ENCODE measurements around the gene SEPHS1. TPM values are rescaled to one million over a fixed set of nuclear protein-coding genes. Genes with fewer than 3 reads are reported as not detected.
"Not testable (repeated sequence)": the region's sequence is repeated elsewhere in the genome, so short reads cannot be mapped to it uniquely, and the experiment has no call there.

SEPHS1 gene
- polyA plus RNA-seq, 1 donor from 2014 or later = 7.9 TPM

- Mint-ChIP-seq H3K4me1 (peaks cover 5 to 12% (median 7%) of the 10 kb centered on the region in 3 donors), H3K4me3 (no peak overlapping the region), H3K27me3 (no peaks in the 10 kb centered on the region), H3K27ac (no peak overlapping the region), H3K36me3 (peaks cover 21% of the 10 kb centered on the region), H3K9me3 (no peaks in the 10 kb centered on the region)
Observed at GRCh38 chr10:13296476-13296875, 51.6 kb downstream of the SEPHS1 start.

GRCh38 chr10:13294784-13295183 is 53.3 kb downstream of the SEPHS1 start:
- peak overlapping the region in 1 of 4 donors; percentile 8 for H3K4me3 Mint-ChIP-seq
- H3K27ac Mint-ChIP-seq = peak overlapping the region in 1 of 3 donors; percentile 39
- peaks cover 3 to 5% (median 5%) of the 10 kb centered on the region in 3 donors for H3K4me1 Mint-ChIP-seq
- H3K36me3 Mint-ChIP-seq = peaks cover 26% of the 10 kb centered on the region
- H3K27me3 Mint-ChIP-seq = no peaks in the 10 kb centered on the region
- no peaks in the 10 kb centered on the region for H3K9me3 Mint-ChIP-seq

DNA sequence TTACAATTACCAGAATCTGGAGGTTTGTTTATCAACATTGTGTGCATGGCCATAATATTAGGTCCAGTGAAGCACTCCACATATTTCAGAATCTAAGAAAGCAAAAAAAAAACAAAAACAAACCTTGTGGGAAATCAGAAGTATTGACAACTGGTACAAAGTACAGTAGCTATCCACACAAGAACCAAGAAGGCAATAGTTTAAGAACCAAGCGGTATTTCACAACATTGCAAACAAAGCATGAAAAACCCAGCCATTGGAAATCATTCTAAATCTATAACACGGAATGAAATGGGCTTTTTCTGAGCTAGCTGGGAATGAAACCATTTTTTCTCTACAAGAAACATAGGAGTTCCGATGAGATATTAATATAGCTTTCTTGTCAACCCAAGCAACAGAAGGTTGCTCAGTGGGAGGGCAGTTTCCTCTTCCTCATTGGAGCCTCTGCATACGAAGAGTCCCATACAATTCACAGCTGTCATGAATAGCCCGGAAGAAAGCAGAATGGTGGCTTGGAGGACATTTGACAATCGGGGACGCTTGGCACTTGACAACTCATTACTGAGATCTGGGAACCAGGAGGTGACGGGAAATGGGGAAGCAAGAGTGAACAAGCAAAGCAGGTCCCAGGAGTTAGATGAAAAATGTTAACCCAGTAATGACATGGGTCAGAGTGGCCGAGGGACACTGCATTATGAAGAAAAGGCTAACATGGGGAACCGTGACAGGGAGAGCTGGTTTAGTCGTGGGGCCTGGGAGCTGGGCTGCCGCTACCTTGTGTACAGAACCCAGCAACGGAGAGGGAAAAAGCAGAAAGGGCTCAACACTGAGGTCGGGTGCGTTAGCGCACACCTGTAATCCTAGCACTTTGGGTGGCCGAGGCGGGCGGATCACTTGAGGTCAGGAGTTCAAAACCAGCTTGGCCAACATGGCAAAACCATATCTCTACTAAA is 56.0 kb downstream of the SEPHS1 start:
- Mint-ChIP-seq H3K4me3 (peak overlapping the region in 1 of 4 donors; percentile 35), H3K9me3 (no peaks in the 10 kb centered on the region), H3K4me1 (peaks cover 8 to 17% (median 12%) of the 10 kb centered on the region in 3 donors), H3K27me3 (no peaks in the 10 kb centered on the region), H3K36me3 (peaks cover 27% of the 10 kb centered on the region), H3K27ac (no peak overlapping the region)

DNA sequence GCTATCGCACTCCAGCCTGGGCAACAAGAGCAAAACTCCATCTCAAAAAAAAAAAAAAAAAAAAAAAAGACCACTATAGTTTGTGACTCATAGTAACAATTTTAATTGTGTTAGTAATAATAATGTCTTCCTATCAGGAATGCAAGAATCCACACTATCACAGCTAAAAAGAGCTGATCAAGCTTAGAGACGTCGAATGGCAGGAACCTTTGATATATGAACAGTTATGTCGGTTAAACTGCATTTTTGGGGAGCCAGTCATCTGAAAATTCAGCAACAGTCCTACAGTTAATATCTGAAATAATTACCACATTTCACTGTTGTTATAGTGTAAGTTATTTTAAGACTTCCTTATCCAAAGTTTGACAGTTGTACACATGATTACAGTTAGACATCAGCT is 57.0 kb downstream of the SEPHS1 start:
- H3K27ac Mint-ChIP-seq = no peak overlapping the region
- no peak overlapping the region for H3K4me3 Mint-ChIP-seq
- H3K36me3 Mint-ChIP-seq = peaks cover 27% of the 10 kb centered on the region
- H3K9me3 Mint-ChIP-seq = no peaks in the 10 kb centered on the region
- H3K4me1 Mint-ChIP-seq = peaks cover 8 to 17% (median 12%) of the 10 kb centered on the region in 3 donors
- no peaks in the 10 kb centered on the region for H3K27me3 Mint-ChIP-seq

DNA sequence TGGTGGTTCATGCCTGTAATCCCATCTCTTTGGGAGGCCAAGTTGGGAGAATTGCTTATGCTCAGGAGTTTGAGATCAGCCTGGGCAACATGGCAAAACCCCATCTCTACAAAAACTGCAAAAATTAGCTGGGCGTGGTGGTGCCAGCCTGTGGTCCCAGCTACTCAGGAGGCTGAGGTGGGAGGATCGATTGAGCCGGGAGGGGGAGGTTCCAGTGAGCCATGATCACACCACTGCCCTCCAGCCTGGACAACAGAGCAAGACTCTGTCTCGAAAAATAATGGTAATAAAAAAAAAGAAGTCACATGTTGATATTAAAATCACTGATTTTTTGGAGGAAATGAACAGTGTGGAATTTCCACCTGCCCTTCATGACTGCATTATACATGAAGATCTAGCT is 64.0 kb downstream of the SEPHS1 start:
- peaks cover 8 to 16% (median 12%) of the 10 kb centered on the region in 3 donors for H3K4me1 Mint-ChIP-seq
- H3K36me3 Mint-ChIP-seq = peaks cover 13% of the 10 kb centered on the region
- H3K4me3 Mint-ChIP-seq = no peak overlapping the region
- H3K9me3 Mint-ChIP-seq = no peaks in the 10 kb centered on the region
- no peaks in the 10 kb centered on the region for H3K27me3 Mint-ChIP-seq
- H3K27ac Mint-ChIP-seq = no peak overlapping the region

DNA sequence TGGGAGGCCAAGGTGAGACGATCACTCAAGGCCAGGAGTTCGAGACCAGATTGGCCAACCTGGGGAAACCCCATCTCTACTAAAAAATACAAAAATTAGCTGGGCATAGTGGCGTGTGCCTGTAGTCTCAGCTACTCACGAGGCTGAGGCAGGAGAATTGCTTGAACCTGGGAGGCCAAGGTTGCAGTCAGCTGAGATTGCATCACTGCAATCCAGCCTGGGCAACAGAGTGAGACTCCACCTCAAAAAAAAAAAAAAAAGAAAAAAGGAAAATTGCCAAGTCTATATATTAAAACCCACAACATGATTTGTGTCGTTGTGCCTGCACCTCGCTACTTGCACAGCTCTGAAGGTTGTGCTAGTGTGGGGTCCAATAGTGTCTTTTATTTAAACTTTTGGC is 65.7 kb downstream of the SEPHS1 start:
- H3K27ac Mint-ChIP-seq = peak overlapping the region in 1 of 3 donors; percentile 43

GRCh38 chr10:13276749-13277365 is 71.2 kb downstream of the SEPHS1 start:
- H3K27ac Mint-ChIP-seq = no peak overlapping the region
- no peak overlapping the region for H3K4me3 Mint-ChIP-seq

More for the DNA sequence above, 65.7 kb downstream of the SEPHS1 start:
- not testable (repeated sequence) for H3K4me3 Mint-ChIP-seq, H3K9me3 Mint-ChIP-seq, H3K27me3 Mint-ChIP-seq, H3K4me1 Mint-ChIP-seq
- H3K36me3 Mint-ChIP-seq = peaks cover 11% of the 10 kb centered on the region

DNA sequence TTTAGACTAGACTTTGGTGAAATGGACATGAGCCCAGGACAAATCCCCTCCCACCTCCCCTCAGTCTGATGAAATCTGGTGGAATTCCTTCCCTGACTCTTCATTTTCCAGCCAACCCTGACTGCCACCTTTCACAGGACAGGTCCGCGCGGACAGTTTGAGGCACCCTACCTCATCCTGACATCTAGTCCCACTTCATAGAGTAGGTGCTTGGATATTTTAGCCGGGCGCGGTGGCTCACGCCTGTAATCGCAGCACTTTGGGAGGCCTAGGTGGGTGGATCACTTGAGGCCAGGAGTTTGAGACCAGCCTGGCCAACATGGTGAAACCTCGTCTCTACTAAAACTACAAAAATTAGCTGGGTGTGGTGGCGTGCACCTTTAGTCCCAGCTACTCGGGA is 71.9 kb downstream of the SEPHS1 start:
- H3K4me3 Mint-ChIP-seq, H3K36me3 Mint-ChIP-seq, H3K9me3 Mint-ChIP-seq, H3K4me1 Mint-ChIP-seq, H3K27ac Mint-ChIP-seq, H3K27me3 Mint-ChIP-seq: not testable (repeated sequence)

More at GRCh38 chr10:13276749-13277365, 71.2 kb downstream of the SEPHS1 start:
- Mint-ChIP-seq H3K9me3 (peaks cover 0 to 3% (median 0%) of the 10 kb centered on the region in 3 donors), H3K36me3 (peaks cover 6% of the 10 kb centered on the region), H3K4me1 (peaks cover 0 to 1% (median 0%) of the 10 kb centered on the region in 3 donors), H3K27me3 (no peaks in the 10 kb centered on the region)

DNA sequence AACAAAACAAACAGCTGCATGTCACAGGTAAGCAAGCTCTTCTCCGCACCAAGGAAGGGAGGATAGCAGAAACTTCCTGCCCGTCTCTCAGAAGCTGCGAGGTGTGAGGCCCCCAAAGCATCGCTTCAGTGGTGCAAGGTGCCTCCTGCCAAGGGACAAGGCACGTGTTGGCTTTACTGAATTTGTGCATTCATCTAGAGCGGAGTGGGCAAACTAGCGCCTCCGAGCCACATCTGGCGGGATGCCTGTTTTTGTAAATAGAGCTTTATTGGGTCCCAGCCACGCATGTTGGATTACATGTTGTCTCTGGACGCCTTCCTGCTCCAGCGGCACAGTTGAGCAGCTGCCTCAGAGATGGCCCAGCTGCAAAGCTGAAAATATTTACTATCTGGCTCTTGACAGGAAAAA is 75.9 kb downstream of the SEPHS1 start:
- Mint-ChIP-seq H3K36me3 (peaks cover 1% of the 10 kb centered on the region), H3K4me1 (peaks cover 0 to 9% (median 7%) of the 10 kb centered on the region in 3 donors), H3K9me3 (peaks cover 0 to 3% (median 0%) of the 10 kb centered on the region in 3 donors), H3K27me3 (no peaks in the 10 kb centered on the region), H3K4me3 (peak overlapping the region; percentile 33 to 88 (median 75)), H3K27ac (peak overlapping the region in 2 of 3 donors; percentile 76 to 92)

DNA sequence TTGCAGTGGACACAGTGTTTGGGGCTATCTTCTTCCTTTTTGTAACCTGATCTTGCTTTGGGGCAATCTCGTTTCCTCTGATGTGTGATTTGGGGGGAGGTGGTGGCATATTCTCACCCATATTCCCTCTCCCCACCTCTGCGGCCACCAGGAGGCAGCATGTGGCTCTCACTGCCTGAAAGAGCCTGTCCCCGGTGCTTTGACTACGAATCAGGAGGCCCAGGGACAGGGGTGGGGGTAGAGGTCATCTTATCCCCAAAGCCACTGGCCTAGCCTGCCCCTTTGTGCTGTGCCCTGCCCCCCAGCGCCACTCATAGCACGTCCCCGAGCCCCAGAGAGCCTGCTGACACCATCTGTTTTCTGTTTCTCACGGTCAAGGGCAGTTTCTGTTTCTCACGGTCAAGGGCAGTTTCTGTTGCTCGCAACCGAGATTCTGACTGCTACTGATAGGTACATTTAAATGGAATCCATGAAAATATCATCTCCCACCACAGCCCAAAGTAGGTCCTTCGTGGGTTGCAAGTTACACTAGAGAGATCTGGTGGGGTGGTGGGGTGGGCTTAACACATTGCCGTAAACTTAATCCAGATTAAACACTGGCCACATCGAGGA is 76.4 kb downstream of the SEPHS1 start:
- Mint-ChIP-seq H3K4me1 (peaks cover 0 to 9% (median 7%) of the 10 kb centered on the region in 3 donors), H3K27ac (peak overlapping the region in 2 of 3 donors; percentile 76 to 92), H3K9me3 (peaks cover 0 to 3% (median 0%) of the 10 kb centered on the region in 3 donors), H3K4me3 (peak overlapping the region; percentile 33 to 88 (median 75)), H3K36me3 (peaks cover 1% of the 10 kb centered on the region), H3K27me3 (no peaks in the 10 kb centered on the region)

DNA sequence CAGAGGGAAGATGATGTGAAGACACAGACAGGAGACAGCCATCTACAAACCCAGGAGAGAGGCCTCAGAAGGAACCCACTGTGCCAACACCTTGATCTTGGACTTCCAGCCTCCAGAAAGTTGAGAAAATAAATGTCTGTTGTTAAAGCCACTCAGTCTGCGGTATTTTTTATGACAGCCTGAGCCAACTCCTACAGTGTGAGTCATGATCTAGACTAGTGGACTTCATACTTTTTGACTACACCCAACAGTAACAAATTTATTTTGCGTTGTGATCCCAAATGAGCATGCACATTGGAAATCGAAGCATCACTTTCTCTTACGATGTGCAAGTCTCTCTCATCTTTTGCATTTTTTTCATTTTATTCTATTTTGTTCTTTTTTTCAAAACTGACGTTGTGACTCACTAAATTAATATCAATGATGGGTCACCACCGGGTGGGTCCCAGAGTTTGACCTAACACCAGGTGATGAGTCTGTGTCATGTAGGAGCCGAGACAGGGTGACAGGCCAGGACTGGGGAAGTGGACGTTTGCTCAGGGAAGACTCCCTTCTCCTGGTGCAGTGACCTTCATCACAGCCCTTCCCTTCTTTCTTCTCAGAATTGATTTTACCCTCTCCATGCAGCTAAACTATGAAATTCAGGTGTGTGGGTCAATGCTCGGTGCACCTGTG is 77.1 kb downstream of the SEPHS1 start:
- Mint-ChIP-seq H3K27me3 (no peaks in the 10 kb centered on the region), H3K27ac (peak overlapping the region in 1 of 3 donors; percentile 73), H3K4me3 (no peak overlapping the region), H3K4me1 (peaks cover 0 to 9% (median 7%) of the 10 kb centered on the region in 3 donors), H3K9me3 (peaks cover 0 to 3% (median 0%) of the 10 kb centered on the region in 3 donors), H3K36me3 (peaks cover 1% of the 10 kb centered on the region)

DNA sequence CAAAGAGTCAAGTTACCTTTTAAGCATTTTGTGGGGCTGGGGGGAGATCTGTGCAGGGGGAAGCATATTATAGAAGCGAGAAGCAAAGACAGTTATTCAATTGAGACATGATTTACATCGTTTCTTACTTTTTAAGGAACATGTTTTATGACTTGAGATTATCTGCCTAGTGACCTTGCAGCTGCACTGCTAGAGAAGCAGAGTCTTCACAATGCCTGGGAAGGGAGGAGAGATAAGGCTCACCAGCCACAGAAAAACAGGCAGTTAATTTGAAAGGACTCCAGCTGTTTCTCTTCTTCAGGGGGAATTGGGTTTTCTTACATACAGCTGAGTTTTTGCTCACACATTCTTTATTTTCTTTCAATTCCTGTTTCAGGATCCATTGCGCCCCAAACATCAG is 79.3 kb downstream of the SEPHS1 start:
- no peak overlapping the region for H3K27ac Mint-ChIP-seq
- H3K4me1 Mint-ChIP-seq = peaks cover 0 to 8% (median 7%) of the 10 kb centered on the region in 3 donors
- no peak overlapping the region for H3K4me3 Mint-ChIP-seq
- no peaks in the 10 kb centered on the region for H3K9me3 Mint-ChIP-seq
- peaks cover 4% of the 10 kb centered on the region for H3K27me3 Mint-ChIP-seq
- peaks cover 1% of the 10 kb centered on the region for H3K36me3 Mint-ChIP-seq

DNA sequence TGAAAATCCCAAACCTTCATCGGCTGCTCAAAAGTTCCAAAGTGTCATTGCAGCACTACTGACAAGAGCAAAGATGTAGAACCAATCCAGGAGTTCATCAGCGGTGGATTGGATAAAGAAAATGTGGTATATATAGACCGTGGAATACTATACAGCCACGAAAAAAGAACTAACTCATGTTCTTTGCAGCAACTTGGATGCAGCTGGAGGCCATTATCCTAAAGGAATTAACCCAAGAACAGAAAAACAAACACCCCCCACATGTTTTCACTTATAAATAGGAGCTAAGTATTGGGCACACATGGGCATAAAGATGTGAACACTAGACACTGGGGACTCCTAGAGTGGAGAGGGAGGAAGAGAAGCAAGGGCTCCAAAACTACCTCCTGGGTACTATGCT is 79.8 kb downstream of the SEPHS1 start:
- Mint-ChIP-seq H3K4me1 (peaks cover 0 to 7% (median 7%) of the 10 kb centered on the region in 3 donors), H3K9me3 (no peaks in the 10 kb centered on the region)

More for the DNA sequence above, 79.8 kb downstream of the SEPHS1 start:
- Mint-ChIP-seq H3K27me3 (peaks cover 8% of the 10 kb centered on the region), H3K27ac (no peak overlapping the region), H3K4me3 (no peak overlapping the region), H3K36me3 (peaks cover 1% of the 10 kb centered on the region)
